DOHH2 (cell line): ENCODE results near the gene SH2D3A.
A peak's percentile ranks its signal among the peaks of the same experiment; 100 is the strongest.

Experiments used
- H3F3A ChIP-seq: fragments of 200-600 bp; sonication (generic), shearing (Covaris generic); 2 replicates; pipeline ENCODE4 v1.6.0; 2016; ENCODE audit warnings: antibody characterized with exemption, mild to moderate bottlenecking; ENCODE audit not compliant: control insufficient read depth, insufficient read depth
- H3K27ac ChIP-seq: fragments of 200-600 bp; sonication (generic); 2 replicates; pipeline ENCODE4 v1.5.1; 2014; ENCODE audit warnings: low read depth, mild to moderate bottlenecking, low read length, moderate library complexity
- H3K27me3 ChIP-seq: fragments of 200-600 bp; sonication (generic); 2 replicates; pipeline ENCODE4 v1.6.1; 2014; ENCODE audit warnings: mild to moderate bottlenecking, low read length, mixed read lengths; ENCODE audit not compliant: control insufficient read depth
- H3K36me3 ChIP-seq: fragments of 200-600 bp; sonication (generic); 2 replicates; pipeline ENCODE4 v1.6.1; 2014; ENCODE audit warnings: mild to moderate bottlenecking, low read length, moderate library complexity, mixed read lengths; ENCODE audit not compliant: control insufficient read depth
- H3K4me1 ChIP-seq: fragments of 200-600 bp; sonication (generic); 2 replicates; pipeline ENCODE4 v1.6.1; 2014; ENCODE audit warnings: mild to moderate bottlenecking, low read length, mixed read lengths; ENCODE audit not compliant: control insufficient read depth
- H3K4me2 ChIP-seq: fragments of 200-600 bp; sonication (generic); 2 replicates; pipeline ENCODE4 v1.6.0; 2014; ENCODE audit warnings: mild to moderate bottlenecking, low read length, moderate library complexity
- H3K4me3 ChIP-seq: fragments of 200-600 bp; sonication (generic); 2 replicates; pipeline ENCODE4 v1.5.1; 2014; ENCODE audit warnings: mild to moderate bottlenecking, low read length, mixed read lengths
- H3K79me2 ChIP-seq: fragments of 200-600 bp; sonication (generic); 2 replicates; pipeline ENCODE4 v1.6.1; 2014; ENCODE audit warnings: mild to moderate bottlenecking, low read length, mixed read lengths; ENCODE audit not compliant: control insufficient read depth
- H3K9me2 ChIP-seq: fragments of 200-600 bp; sonication (generic); replicated peaks from 2 replicates; pipeline ENCODE4 v1.6.1; 2014; ENCODE audit warnings: mild to moderate bottlenecking, low read length, mixed read lengths; ENCODE audit not compliant: control insufficient read depth
- H3K9me3 ChIP-seq: fragments of 200-600 bp; sonication (generic); 2 replicates; pipeline ENCODE4 v1.6.1; 2014; ENCODE audit warnings: antibody characterized with exemption, low read length, mixed read lengths; ENCODE audit not compliant: control insufficient read depth, insufficient read depth
- H4K20me1 ChIP-seq: fragments of 200-600 bp; sonication (generic); 2 replicates; pipeline ENCODE4 v1.6.0; 2014; ENCODE audit warnings: low read depth, mild to moderate bottlenecking, antibody characterized with exemption, low read length, moderate library complexity; ENCODE audit not compliant: control insufficient read depth, insufficient read depth
- CTCF ChIP-seq: fragments of 200-600 bp; sonication (generic); IDR thresholded peaks from one replicate; pipeline ENCODE4 v1.5.1; 2014; ENCODE audit warnings: antibody characterized with exemption, mild to moderate bottlenecking, low read depth, low read length; ENCODE audit not compliant: poor library complexity, severe bottlenecking
- EZH2phosphoT487 ChIP-seq: fragments of 200-600 bp; sonication (generic); IDR thresholded peaks from 2 replicates; pipeline ENCODE4 v1.6.1; 2017; ENCODE audit warnings: borderline replicate concordance, mild to moderate bottlenecking, antibody characterized with exemption, low read length, moderate library complexity, mixed read lengths

Gene SH2D3A

GRCh38 chr19:6761053-6761676 is 6.1 kb downstream of the SH2D3A start:
- Histone ChIP-seq H3K4me3 (0 out of 2 replicates have a peak overlapping the region, but pooled peaks have one; percentile 11), H3K36me3 (peaks cover 9% of the 10 kb centered on the region), H3K4me2 (no peak overlapping the region; the same call in 1 of the 2 replicates), H3K9me3 (peaks cover 7% of the 10 kb centered on the region; the same call in 1 of the 2 replicates), H3K27ac (no peak overlapping the region), H3K9me2 (no peaks in the 10 kb centered on the region), H3K4me1 (peaks cover 9% of the 10 kb centered on the region), H3K27me3 (no peaks in the 10 kb centered on the region), H4K20me1 (no peaks in the 10 kb centered on the region), H3K79me2 (peaks cover 1% of the 10 kb centered on the region; the same call in 1 of the 2 replicates), H3F3A (no peaks in the 10 kb centered on the region)
- TF ChIP-seq EZH2phosphoT487: no peak

GRCh38 chr19:6760606-6761005 is 6.6 kb downstream of the SH2D3A start:
- Histone ChIP-seq H3K4me2 (no peak overlapping the region), H3K79me2 (no peaks in the 10 kb centered on the region), H4K20me1 (no peaks in the 10 kb centered on the region), H3K36me3 (peaks cover 9% of the 10 kb centered on the region), H3K4me3 (no peak overlapping the region), H3K9me3 (peaks cover 7% of the 10 kb centered on the region; the same call in 1 of the 2 replicates), H3K27ac (no peak overlapping the region), H3K9me2 (no peaks in the 10 kb centered on the region), H3F3A (no peaks in the 10 kb centered on the region), H3K27me3 (no peaks in the 10 kb centered on the region), H3K4me1 (peaks cover 3% of the 10 kb centered on the region; the same call in 1 of the 2 replicates)
- TF ChIP-seq EZH2phosphoT487: no peak
- no peak for TF ChIP-seq CTCF

GRCh38 chr19:6754653-6755463 is 12.4 kb downstream of the SH2D3A start:
- TF ChIP-seq EZH2phosphoT487: no peak
- TF ChIP-seq CTCF: no peak
- Histone ChIP-seq H4K20me1 (no peaks in the 10 kb centered on the region), H3K9me2 (no peaks in the 10 kb centered on the region), H3K36me3 (peaks cover 5% of the 10 kb centered on the region), H3K79me2 (no peaks in the 10 kb centered on the region), H3K4me3 (no peak overlapping the region), H3K4me1 (peaks cover 13% of the 10 kb centered on the region), H3K27me3 (no peaks in the 10 kb centered on the region), H3K9me3 (no peaks in the 10 kb centered on the region), H3K27ac (no peak overlapping the region), H3K4me2 (no peak overlapping the region), H3F3A (no peaks in the 10 kb centered on the region)

GRCh38 chr19:6754136-6754535 is 13.1 kb downstream of the SH2D3A start:
- no peak overlapping the region for H3K27ac ChIP-seq
- no peaks in the 10 kb centered on the region for H4K20me1 ChIP-seq
- peaks cover 13% of the 10 kb centered on the region for H3K4me1 ChIP-seq
- H3K27me3 ChIP-seq: no peaks in the 10 kb centered on the region
- H3K4me3 ChIP-seq: peak overlapping the region; percentile 80
- H3K9me2 ChIP-seq: no peaks in the 10 kb centered on the region
- H3F3A ChIP-seq: no peaks in the 10 kb centered on the region
- peaks cover 5% of the 10 kb centered on the region for H3K36me3 ChIP-seq
- no peak for TF ChIP-seq CTCF
- TF ChIP-seq EZH2phosphoT487: no peak
- peak overlapping the region; percentile 88 for H3K4me2 ChIP-seq
- H3K79me2 ChIP-seq: no peaks in the 10 kb centered on the region
- H3K9me3 ChIP-seq: no peaks in the 10 kb centered on the region
